ENCODE data around the gene ASB18.

GRCh38 chr2:236177967-236178889 is 86.0 kb downstream of the ASB18 start:
- TF ChIP-seq RFX5 (IDR thresholded peaks at IDR 0.05; ENCODE audit: low read depth, low read length) (no peak), CTCF (conservative IDR thresholded peaks at IDR 0.05; ENCODE audit: low read depth, low read length) (peak; percentile 69), POLR2A (IDR thresholded peaks at IDR 0.05; ENCODE audit: low read depth, low read length) (no peak), CEBPB (IDR thresholded peaks at IDR 0.05; ENCODE audit: low read depth, low read length) (no peak), FOS (IDR thresholded peaks at IDR 0.05; ENCODE audit: low read depth, low read length) (no peak)
